ENCODE measurements around the gene PARG.
"Not testable (repeated sequence)": the region's sequence is repeated elsewhere in the genome, so short reads cannot be mapped to it uniquely, and the experiment has no call there.

DNA sequence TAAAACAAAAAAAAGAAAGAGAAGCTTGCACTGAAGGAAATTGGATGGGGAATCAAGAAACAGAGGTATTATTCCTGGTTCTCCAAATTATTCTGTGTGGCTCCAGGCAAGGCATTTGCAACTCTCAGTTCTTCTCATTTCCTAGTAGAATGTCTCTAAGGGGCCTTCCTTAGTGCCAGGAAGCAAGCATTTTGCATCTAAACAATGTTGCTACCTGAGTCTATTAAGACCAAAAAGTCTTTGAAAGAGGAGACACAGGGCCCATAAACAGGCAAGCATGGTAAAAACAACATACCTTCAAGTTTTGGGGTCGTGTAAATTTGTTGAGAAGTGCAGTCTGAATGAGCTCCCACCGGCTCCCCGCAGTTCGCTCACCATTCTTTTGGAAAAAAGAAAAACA, 19.8 kb downstream of the PARG start:
- TF ChIP-seq, protein P1, sequence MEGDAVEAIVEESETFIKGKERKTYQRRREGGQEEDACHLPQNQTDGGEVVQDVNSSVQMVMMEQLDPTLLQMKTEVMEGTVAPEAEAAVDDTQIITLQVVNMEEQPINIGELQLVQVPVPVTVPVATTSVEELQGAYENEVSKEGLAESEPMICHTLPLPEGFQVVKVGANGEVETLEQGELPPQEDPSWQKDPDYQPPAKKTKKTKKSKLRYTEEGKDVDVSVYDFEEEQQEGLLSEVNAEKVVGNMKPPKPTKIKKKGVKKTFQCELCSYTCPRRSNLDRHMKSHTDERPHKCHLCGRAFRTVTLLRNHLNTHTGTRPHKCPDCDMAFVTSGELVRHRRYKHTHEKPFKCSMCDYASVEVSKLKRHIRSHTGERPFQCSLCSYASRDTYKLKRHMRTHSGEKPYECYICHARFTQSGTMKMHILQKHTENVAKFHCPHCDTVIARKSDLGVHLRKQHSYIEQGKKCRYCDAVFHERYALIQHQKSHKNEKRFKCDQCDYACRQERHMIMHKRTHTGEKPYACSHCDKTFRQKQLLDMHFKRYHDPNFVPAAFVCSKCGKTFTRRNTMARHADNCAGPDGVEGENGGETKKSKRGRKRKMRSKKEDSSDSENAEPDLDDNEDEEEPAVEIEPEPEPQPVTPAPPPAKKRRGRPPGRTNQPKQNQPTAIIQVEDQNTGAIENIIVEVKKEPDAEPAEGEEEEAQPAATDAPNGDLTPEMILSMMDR (conservative IDR thresholded peaks at IDR 0.05; ENCODE audit: low read length), result not testable (repeated sequence)
- not testable (repeated sequence) for TF ChIP-seq EZH2phosphoT487 (IDR thresholded peaks at IDR 0.05; ENCODE audit: borderline replicate concordance)

Measured in Loucy (cell line).